ENCODE data around the gene KDM5A.
A peak's percentile ranks its signal among the peaks of the same experiment; 100 is the strongest.
"Not testable (repeated sequence)": the region's sequence is repeated elsewhere in the genome, so short reads cannot be mapped to it uniquely, and the experiment has no call there.

KDM5A gene

DNA sequence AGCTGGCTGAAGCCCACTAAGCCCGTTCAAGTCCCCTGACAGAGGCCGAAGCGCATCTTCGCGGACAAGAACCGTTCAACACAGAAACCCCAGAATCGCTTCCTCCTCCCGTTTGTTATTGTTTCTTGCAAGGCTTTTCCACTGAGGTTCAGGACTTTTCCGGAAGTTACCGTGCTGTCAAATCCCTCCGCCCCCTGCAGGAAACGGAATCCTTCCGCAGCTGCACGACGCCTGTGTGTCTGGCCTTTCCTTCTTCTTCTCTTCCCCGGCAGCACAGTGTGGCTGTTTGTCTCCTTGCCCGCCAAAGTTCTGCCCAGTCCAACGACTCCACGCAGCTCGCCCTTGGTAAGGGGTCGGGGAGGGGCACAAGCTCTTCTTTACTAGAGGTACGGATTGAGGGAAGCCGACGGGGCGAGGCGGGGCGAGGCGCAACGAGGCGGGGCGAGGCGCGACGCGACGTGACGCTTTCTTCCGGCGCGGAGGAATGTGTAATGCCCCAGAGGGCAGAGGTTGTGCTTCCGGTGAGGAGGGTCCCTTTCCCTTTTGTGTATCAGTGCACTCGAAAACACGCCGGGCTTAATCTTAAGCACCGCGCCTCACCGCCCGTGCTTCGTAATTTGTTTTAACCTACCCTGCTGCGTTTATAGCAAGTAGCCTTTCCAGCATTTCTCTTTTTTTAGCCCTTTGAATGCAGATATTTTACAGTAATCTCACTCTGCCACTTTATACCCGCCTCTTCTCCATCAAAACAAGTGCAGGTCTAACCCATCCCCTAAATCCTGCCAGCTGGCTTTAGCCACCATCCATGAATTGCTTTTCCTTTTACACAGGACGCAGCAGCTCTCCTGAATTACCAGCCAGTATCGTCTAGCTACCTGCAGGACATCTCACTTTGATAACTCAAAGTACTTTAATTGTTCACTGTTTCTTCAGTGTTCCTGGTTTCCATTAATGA lies at the start of gene KDM5A:
Gene KDM5A (minus strand): TSS at position 179 of the 955 bp plus-strand sequence. CDS start 229 bp downstream, outside the sequence.
- DNase-seq = peak; percentile 87

GRCh38 chr12:435737-436136 lies 46.6 kb upstream of the KDM5A start:
- not testable (repeated sequence) for DNase-seq

DNA sequence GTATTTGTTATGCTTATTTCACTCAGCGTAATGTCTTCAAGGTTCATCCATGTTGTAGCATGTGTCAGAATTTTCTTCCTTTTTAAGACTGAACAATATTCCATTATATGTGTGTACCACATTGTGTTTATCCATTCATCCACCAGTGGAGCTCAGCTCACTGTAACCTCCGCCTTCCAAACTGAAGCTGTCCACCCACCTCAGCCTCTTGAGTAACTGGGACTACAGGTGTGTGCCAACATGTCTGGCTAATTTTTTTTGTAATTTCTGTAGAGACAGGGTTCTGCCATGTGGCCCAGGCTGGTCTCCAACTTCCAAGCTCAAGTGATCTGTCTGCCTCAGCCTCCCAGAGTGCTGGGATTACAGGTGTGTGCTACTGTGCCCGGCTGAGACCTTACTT lies 33.4 kb upstream of the KDM5A start:
- no peak for DNase-seq

DNA sequence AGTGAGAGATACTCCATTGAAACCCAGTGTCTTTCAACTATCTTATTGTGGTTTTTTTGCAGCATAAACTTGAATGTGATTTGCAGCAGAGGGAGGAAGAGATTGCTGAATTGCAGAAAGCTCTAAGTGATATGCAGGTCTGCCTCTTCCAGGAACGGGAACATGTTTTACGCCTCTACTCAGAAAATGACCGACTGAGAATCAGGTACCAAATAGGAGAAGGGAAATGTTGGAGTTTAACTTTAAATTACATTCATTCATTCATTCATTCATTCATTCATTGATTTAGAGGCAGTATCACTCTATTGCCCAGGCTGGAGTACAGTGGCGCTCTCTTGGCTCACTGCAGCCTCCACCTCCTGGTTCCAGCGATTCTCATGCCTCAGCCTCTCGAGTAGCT lies 29.3 kb upstream of the KDM5A start:
- DNase-seq = no peak

DNA sequence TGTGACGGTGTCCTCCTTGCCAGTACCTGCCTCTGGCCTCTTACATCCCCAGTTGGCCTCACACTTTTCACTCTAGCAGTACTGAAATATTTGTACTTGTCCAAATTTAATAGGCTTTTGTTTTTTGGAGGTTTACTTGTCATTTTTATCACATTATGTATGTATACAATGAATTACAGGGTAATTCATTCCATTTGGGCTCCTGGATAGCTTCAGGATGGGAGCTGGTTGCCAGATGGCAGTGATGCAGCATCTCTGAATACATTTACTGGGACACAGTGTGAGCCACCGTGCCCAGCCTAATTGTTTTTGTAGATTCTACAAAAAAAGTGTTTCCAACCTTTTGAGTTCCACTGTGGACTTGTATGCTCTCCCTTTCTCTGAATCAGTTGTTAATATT lies 25.7 kb upstream of the KDM5A start:
- DNase-seq = no peak

DNA sequence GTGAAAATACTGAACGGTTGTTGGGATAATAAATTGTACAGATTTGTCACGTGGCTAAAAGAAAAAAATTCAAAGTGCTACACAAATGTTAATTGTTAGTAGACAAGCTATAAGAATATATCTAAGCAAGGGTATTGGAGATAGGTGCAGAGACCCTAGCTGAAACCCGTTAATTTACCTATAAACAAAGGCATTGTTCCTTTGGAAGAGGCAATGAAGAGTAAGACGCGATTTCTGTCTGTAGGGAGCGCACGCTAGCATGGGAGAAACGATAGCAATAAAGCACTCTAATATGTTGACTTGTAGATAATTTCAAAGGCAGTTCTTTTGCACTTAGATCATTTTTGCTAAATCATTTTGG lies 12.9 kb upstream of the KDM5A start:
- DNase-seq = no peak

GRCh38 chr12:401235-402028 lies 12.3 kb upstream of the KDM5A start, which contains the start of gene CCDC77:
Gene CCDC77, plus strand, starts transcription at chr12:401644. Its CDS starts 7,740 bp downstream, at chr12:409384.
- peak; percentile 91 for DNase-seq

DNA sequence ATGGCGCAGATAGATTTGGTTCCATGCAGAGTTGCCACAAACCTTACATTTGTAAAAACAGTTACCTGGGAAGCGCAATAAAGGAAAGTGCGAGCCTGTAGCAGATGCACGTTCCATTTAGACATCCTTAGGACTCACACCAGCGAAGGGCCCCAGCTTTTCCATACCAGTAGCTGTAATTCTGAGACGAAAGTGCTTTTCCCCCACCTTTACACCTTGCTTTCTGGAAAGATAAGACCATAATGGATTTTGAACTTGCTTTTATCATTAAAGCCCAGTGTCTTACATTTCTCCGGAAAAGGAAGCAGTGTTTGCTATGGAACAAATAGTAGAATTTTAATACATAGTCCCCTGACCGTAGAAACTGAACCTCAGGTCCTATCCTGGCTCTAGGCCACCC lies 11.7 kb upstream of the KDM5A start:
- no peak for DNase-seq

GRCh38 chr12:388541-389141 lies 479 bp downstream of the KDM5A start:
- peak; percentile 26 for DNase-seq

GRCh38 chr12:388012-388411 lies 1.1 kb downstream of the KDM5A start:
- no peak for DNase-seq

DNA sequence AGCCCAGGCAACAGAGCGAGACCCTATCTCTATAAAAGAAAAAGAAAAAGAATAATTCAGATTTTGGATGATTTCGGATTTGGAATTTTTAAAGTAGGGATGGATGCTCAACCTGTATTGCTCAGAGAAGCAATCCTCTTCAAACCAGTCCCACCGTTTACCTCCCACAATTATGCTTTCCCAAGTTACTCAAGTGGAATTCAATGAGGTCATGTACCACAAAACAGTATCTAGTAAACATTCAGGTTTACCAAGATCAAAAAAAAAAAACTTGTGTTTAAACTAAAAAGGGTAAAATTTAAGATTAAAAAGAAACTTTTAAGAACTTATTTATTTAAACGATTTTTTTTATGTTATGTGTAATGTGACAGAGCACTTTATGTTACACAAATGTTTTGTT lies 2.5 kb downstream of the KDM5A start:
- DNase-seq = no peak

- DNase-seq = not testable (repeated sequence)
Observed at GRCh38 chr12:370739-371485, 18.2 kb downstream of the KDM5A start.

- no peak for DNase-seq
Observed at GRCh38 chr12:367972-368371, 21.1 kb downstream of the KDM5A start.

DNA sequence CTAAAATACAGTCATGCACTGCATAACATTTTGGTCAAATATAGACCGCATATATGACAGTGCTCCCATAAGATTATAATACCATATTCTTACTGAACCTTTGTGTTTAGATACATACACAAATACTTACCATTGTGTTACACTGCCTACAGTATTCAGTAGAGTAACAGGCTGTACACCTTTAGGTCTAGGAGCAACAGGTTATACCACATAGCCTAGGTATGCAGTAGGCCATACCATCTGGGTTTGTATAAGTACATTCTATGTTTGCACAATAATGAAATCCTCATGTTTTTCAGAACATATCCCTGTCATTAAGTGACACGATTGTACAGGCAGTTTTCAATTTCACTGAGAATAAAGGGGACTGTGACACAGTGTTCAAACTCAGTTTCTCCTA lies 22.3 kb downstream of the KDM5A start:
- no peak for DNase-seq

GRCh38 chr12:359091-359490 lies 30.0 kb downstream of the KDM5A start:
- DNase-seq = no peak

DNA sequence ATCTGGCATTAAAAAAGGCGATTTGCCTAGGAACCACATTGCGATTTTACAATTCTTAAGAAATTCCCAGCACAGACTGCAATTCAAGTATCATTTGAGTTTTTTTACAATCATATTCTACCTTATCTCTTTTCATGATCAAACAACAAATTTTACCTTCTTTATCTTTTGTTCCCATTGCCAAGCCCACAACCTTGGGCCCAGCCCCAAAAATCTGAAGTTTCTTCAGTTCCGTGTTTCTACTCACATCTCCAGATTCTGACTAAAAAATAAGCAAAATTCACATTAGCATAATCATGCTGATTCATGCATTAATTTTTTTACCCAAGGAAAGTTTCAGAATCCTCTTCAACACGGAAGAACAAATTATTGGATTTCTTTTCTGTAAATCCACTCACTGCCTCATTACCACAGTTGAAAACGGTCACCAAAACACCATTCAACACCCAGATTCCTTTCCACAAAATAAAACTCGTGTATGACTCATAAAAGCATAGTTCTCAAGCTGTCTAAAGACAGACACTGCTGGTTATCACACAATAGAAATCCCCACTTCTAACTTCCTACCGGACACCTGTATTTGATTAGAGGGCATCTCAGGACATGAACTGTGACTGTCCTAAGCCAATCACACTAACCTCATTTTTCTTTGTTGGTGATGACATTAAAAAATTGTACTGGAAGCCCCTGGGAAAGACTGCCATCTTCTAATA lies 32.7 kb downstream of the KDM5A start:
- DNase-seq = no peak

DNA sequence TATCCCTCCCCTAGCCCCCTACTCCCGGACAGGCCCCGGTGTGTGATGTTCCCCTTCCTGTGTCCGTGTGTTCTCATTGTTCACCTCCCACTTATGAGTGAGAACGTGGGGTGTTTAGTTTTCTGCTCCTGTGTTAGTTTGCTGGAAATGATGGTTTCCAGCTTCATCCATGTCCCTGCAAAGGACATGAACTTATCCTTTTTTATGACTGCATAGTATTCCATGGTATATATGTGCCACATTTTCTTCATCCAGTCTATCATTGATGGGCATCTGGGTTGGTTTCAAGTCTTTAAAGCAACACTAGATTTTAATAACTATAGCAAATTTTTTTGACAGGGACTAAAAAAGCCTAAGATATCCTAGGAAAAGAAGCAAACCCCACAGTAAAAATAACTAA lies 37.9 kb downstream of the KDM5A start:
- not testable (repeated sequence) for DNase-seq

DNA sequence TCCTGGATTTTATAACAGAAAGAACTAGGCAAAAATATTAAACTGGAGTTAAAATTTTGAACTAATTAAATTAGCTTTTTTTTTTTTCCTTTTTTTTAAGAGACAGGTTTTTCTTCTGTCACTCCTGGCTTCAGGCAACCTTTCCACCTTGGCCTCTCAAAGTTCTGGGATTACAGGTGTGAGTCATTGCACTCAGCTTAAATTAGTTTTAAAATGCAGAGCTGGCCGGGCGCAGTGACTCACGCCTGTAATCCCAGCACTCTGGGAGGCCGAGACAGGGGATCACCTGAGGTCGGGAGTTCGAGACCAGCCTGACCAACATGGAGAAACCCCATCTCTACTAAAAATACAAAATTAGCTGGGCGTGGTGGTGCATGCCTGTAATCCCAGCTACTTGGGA lies 39.5 kb downstream of the KDM5A start:
- DNase-seq = not testable (repeated sequence)

DNA sequence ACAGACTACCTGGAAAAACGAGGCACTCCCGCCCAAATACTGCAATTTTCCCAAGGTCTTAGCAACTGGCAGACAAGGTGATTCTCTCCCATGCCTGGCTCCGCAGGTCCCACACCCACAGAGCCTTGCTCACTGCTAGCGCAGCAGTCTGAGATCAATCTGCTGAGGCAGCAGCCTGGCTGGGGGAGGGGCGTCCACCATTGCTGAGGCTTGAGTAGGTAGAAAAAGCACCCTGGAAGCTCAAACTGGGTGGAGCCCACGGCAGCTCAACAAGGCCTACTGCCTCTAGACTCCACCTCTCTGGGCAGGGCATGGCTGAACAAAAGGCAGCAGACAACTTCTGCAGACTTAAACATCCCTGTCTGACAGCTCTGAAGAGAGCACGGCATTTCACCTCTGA lies 46.1 kb downstream of the KDM5A start:
- not testable (repeated sequence) for DNase-seq

GRCh38 chr12:337039-337438 lies 52.1 kb downstream of the KDM5A start:
- no peak for DNase-seq

DNA sequence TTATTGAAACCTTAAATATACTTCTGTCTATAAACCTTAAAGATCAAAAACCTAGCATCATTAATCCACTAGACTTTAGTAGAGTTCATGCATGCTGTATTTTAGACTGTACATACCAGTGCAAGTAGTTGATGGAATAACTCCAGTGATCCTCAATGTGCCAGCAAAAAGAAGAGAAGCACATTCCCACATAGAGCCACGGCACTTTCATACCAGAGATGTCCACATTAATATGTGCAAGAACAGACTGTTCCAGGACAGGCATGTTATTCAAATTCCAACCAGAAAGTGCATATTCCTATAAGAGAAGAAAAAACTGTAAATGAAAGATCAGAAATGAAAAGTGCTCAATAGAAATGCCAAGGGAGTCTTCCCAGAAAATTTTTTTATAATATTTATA lies 55.0 kb downstream of the KDM5A start:
- DNase-seq = no peak

Data from activated CD4-positive, alpha-beta T cell treated with anti-CD3 and anti-CD28 coated beads, Interleukin-2, amount 50 U/mL, for 1 hour (primary cell).